Skeletal muscle satellite cell (primary cell): ENCODE measurements around the gene SNRPD2.
"Not testable (repeated sequence)": the region's sequence is repeated elsewhere in the genome, so short reads cannot be mapped to it uniquely, and the experiment has no call there.

Source experiments
- H3K27me3 ChIP-seq: 2 replicates; pipeline ENCODE4 v1.7.0; 2013; ENCODE audit warnings: low read length; ENCODE audit not compliant: control insufficient read depth, insufficient read depth
- H3K36me3 ChIP-seq: 2 replicates; pipeline ENCODE4 v1.7.0; 2013; ENCODE audit warnings: mild to moderate bottlenecking, control low read depth, low read length; ENCODE audit not compliant: insufficient read depth
- H3K4me1 ChIP-seq: 2 replicates; pipeline ENCODE4 v1.7.0; 2013; ENCODE audit warnings: low read length; ENCODE audit not compliant: control insufficient read depth, insufficient read depth
- H3K4me2 ChIP-seq: 2 replicates; pipeline ENCODE4 v1.7.0; 2013; ENCODE audit warnings: mild to moderate bottlenecking, low read length
- H3K4me3 ChIP-seq: 2 replicates; pipeline ENCODE4 v1.7.0; 2013; ENCODE audit warnings: low read length
- H3K9ac ChIP-seq: 2 replicates; pipeline ENCODE4 v1.7.0; 2013; ENCODE audit warnings: mild to moderate bottlenecking, low read depth, low read length, moderate library complexity
- H3K9me3 ChIP-seq: replicated peaks from 2 replicates; pipeline ENCODE4 v1.7.0; 2013; ENCODE audit warnings: mild to moderate bottlenecking, control low read depth, low read length

Gene SNRPD2

DNA sequence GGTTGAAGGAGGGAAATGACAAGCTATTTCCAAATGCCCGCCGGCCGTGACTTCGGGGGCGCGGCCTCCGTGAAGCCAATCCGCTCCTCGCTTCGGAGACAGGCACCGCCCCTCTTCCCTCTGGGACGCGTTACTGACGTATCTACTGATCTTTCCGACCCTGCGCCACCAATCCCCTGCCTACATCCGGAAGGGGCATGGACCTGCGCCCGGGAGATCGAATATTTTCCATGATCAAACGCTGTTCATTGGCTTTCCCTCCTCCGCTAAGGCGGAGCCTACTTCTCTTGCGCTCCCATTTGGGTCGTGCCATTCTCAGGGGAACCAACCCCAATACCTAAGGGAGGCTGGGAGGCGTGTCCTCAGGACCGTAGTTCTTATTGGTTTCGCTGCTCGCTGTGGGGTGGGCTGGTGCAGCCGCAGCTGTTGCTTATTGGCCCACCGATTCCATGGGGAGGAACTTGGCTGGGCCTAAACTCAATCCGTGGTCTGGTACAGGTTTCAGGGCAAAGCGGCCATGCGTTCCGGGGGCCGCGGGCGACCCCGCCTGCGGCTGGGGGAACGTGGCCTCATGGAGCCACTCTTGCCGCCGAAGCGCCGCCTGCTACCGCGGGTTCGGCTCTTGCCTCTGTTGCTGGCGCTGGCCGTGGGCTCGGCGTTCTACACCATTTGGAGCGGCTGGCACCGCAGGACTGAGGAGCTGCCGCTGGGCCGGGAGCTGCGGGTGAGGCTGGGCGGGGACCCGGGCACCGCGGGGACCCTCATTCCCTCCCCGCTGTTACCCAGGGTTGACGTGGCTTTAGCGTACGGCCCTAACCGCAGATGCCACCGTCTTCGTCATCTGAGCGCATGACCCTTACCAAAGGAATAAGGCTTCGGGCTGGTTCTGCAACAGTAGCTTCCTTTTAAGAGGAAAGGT is 693 bp upstream of the SNRPD2 start, which contains the start of gene QPCTL:
Gene QPCTL, plus strand, starts transcription at position 480 of the 919 bp plus-strand sequence. Its CDS starts 38 bp downstream, at position 518.
- no peaks in the 10 kb centered on the region for H3K27me3 ChIP-seq
- H3K4me3 ChIP-seq: peak within 1 kb of the TSS; percentile 90
- peak within 1 kb of the TSS; percentile 98 for H3K9ac ChIP-seq
- H3K9me3 ChIP-seq: no peaks in the 10 kb centered on the region
- H3K36me3 ChIP-seq: peaks cover 16% of the 10 kb centered on the region
- peaks cover 9% of the 10 kb centered on the region for H3K4me1 ChIP-seq
- H3K4me2 ChIP-seq: peak within 1 kb of the TSS; percentile 83

DNA sequence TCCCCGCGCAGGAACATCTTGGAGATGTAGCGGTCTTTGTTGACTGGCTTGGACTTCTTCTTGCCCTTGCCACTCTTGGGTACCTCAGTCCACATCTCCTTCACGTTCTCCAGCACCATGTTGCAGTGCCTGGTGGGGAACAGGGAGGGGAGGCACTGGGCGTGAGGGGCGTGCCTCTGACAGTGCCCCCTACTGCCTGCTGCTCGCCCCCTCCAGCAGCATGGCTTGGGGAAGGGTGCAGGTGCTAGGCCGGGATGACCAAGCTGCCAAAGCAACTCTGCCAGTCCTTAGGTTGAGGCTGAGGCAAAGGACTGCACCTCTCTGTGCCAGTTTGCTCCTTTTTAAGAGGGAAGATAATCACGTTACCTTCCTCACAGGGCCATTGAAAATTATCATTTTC is 4.2 kb downstream of the SNRPD2 start:
- H3K9me3 ChIP-seq: no peaks in the 10 kb centered on the region
- H3K4me3 ChIP-seq: no peak overlapping the region
- H3K4me2 ChIP-seq: no peak overlapping the region
- no peaks in the 10 kb centered on the region for H3K27me3 ChIP-seq
- peaks cover 42% of the 10 kb centered on the region for H3K36me3 ChIP-seq
- H3K4me1 ChIP-seq: peaks cover 4% of the 10 kb centered on the region
- no peak overlapping the region for H3K9ac ChIP-seq

DNA sequence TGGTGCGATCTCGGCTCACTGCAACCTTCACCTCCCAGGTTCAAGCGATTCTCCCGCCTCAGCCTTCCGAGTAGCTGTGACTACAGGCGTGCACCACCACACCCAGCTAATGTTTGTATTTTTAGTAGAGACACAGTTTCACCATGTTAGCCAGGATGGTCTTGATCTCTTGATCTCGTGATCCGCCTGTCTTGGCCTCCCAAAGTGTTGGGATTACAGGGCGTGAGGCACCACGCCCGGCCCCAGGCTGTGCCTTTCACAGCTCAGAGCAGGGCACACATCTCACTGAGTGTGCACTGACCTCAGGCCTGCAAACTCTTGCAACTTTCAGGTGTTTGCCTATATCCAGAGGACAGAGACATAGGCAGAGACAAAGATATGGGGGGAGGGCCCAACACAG is 6.7 kb downstream of the SNRPD2 start:
- Histone ChIP-seq H3K36me3 (peaks cover 42% of the 10 kb centered on the region), H3K4me1 (peaks cover 10% of the 10 kb centered on the region)
- not testable (repeated sequence) for H3K4me3 ChIP-seq, H3K9ac ChIP-seq, H3K4me2 ChIP-seq, H3K27me3 ChIP-seq, H3K9me3 ChIP-seq

DNA sequence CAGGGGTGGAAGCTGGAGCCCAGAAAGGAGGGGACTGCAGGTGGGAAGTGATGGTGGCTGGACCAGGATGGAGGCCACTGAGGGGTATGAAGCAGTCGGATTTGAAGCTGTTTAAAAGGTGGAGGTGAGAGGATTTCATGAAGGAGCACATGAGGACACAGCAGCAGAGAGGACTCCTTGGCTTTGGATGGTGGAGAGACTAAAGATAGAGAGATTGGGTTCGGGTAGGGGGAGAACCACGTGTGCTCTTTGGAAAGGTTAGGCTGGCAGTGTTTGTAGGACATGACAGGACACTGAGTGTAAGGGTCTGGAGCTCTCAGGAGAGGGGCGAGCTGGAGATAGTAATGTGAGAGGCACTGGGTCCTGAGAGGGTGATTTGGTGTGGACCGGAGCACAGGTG is 8.8 kb downstream of the SNRPD2 start:
- Histone ChIP-seq H3K4me1 (peaks cover 12% of the 10 kb centered on the region), H3K36me3 (peaks cover 31% of the 10 kb centered on the region), H3K27me3 (peaks cover 3% of the 10 kb centered on the region), H3K4me3 (no peak overlapping the region), H3K4me2 (no peak overlapping the region), H3K9me3 (no peaks in the 10 kb centered on the region), H3K9ac (no peak overlapping the region)

DNA sequence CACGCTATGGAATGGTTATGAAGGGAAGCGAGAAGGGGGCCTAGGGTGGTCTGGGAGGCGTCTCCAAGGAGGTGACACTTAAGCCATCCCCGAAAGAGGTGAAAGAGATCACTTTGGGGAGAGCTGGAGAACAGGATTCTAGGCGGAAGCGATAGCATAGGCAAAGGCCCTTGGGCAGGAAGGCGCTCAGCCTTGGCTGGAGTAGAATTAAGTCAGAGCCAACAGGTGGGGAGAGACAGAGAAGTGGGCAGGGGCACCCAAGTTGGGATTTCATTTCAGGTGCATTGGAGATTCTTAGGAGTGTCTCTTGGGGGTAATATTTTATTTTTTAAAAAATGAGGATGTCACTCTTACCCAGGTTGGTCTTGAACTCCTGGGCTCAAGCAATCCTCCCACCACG is 9.6 kb downstream of the SNRPD2 start:
- peaks cover 18% of the 10 kb centered on the region for H3K4me1 ChIP-seq
- H3K9me3 ChIP-seq: no peaks in the 10 kb centered on the region
- H3K4me2 ChIP-seq: peak overlapping the region; percentile 91
- H3K4me3 ChIP-seq: no peak overlapping the region
- peaks cover 10% of the 10 kb centered on the region for H3K27me3 ChIP-seq
- no peak overlapping the region for H3K9ac ChIP-seq
- peaks cover 23% of the 10 kb centered on the region for H3K36me3 ChIP-seq

DNA sequence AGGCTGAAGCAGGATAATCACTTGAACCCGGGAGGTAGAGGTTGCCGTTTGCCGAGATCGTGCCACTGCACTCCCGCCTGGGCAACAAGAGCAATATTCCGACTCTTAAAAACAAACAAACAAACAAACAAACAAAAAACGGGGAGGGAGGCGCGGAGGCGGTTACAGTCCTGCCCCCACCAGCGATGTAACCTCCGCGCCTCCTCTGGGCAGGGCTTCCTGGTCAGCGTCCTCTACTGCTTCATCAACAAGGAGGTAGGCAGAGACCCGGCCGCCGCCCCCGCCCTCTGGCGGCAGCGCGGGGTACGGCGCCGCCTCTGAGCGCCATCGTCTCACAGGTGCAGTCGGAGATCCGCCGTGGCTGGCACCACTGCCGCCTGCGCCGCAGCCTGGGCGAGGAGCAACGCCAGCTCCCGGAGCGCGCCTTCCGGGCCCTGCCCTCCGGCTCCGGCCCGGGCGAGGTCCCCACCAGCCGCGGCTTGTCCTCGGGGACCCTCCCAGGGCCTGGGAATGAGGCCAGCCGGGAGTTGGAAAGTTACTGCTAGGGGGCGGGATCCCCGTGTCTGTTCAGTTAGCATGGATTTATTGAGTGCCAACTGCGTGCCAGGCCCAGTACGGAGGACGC is 10.2 kb downstream of the SNRPD2 start:
- Histone ChIP-seq H3K4me2 (peak overlapping the region; percentile 91), H3K9ac (peak overlapping the region; percentile 50), H3K9me3 (no peaks in the 10 kb centered on the region), H3K36me3 (peaks cover 21% of the 10 kb centered on the region), H3K4me3 (peak overlapping the region; percentile 67), H3K27me3 (peaks cover 15% of the 10 kb centered on the region), H3K4me1 (peaks cover 18% of the 10 kb centered on the region)

DNA sequence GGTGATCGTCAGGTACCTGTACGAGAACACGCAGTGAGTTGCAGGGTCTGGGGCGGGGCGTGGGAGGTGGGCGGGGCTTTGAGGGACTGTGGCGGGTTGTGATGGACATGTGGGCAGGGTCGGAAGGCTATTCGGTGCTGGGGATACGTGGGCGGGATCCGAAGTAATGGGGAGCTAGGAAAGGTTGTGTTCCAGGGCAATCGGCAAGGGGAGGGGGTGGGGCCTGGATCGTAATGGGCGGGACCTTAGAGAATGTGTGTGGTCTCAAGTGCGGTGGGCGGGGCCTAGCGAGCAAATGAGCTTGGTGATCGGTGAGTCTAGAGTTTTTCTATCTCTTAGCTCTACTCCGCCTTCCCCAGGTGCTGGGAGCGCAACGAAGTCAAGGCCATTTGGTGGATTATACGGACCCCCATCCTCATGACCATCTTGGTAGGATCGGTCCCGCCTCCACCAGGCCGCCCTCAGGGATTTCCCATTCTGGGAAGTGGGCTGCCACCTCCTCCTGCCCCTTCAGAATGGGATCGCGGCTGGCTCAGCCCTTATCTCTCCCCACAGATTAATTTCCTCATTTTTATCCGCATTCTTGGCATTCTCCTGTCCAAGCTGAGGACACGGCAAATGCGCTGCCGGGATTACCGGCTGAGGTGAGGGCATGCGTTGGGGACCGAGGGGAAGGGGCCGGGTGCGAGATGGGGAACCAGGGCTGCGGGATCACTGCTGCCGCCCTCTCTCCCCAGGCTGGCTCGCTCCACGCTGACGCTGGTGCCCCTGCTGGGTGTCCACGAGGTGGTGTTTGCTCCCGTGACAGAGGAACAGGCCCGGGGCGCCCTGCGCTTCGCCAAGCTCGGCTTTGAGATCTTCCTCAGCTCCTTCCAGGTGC is 14.2 kb downstream of the SNRPD2 start:
- Histone ChIP-seq H3K4me1 (peaks cover 18% of the 10 kb centered on the region), H3K4me2 (peak overlapping the region; percentile 74), H3K27me3 (peaks cover 34% of the 10 kb centered on the region), H3K9me3 (no peaks in the 10 kb centered on the region), H3K4me3 (peak overlapping the region; percentile 49), H3K9ac (no peak overlapping the region), H3K36me3 (no peaks in the 10 kb centered on the region)

DNA sequence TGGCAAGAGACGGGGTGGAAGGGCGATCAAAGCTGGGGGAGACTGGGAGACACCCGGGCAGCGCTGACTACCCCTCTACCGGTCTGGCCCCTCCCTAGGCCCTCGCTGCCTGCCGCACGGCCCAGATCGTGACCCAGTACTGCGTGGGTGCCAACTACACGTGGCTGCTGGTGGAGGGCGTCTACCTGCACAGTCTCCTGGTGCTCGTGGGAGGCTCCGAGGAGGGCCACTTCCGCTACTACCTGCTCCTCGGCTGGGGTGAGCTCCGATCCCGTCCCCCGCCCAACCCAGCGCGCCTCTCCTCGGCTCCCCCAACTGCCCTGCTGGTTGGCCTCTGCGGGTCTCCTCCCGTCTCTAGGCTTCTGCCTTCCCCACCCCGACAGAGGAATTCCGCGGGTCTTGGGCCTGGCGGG is 14.9 kb downstream of the SNRPD2 start:
- Histone ChIP-seq H3K4me3 (no peak overlapping the region), H3K4me1 (peaks cover 17% of the 10 kb centered on the region), H3K9ac (no peak overlapping the region), H3K27me3 (peaks cover 35% of the 10 kb centered on the region), H3K9me3 (no peaks in the 10 kb centered on the region), H3K4me2 (peak overlapping the region; percentile 31), H3K36me3 (no peaks in the 10 kb centered on the region)

DNA sequence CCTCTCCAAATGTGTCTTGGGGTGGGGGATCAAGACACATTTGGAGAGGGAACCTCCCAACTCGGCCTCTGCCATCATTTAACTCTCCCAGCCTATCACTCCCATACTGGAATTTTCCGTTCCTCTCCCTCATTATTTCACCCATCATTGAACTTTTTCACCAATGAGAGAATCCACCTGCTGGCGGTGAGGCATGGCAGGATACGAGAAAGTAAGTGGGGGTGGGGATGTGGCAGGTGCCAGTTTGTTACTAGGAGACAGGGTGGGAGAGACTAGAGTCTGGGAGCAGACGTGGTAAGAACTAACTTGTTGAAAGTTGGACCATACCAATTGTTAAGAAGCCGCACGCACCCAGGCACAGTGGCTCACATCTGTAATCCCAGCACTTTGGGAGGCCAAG is 16.8 kb downstream of the SNRPD2 start:
- H3K4me2 ChIP-seq: no peak overlapping the region
- no peak overlapping the region for H3K4me3 ChIP-seq
- no peaks in the 10 kb centered on the region for H3K9me3 ChIP-seq
- peaks cover 50% of the 10 kb centered on the region for H3K27me3 ChIP-seq
- H3K36me3 ChIP-seq: no peaks in the 10 kb centered on the region
- no peak overlapping the region for H3K9ac ChIP-seq
- H3K4me1 ChIP-seq: peaks cover 8% of the 10 kb centered on the region

DNA sequence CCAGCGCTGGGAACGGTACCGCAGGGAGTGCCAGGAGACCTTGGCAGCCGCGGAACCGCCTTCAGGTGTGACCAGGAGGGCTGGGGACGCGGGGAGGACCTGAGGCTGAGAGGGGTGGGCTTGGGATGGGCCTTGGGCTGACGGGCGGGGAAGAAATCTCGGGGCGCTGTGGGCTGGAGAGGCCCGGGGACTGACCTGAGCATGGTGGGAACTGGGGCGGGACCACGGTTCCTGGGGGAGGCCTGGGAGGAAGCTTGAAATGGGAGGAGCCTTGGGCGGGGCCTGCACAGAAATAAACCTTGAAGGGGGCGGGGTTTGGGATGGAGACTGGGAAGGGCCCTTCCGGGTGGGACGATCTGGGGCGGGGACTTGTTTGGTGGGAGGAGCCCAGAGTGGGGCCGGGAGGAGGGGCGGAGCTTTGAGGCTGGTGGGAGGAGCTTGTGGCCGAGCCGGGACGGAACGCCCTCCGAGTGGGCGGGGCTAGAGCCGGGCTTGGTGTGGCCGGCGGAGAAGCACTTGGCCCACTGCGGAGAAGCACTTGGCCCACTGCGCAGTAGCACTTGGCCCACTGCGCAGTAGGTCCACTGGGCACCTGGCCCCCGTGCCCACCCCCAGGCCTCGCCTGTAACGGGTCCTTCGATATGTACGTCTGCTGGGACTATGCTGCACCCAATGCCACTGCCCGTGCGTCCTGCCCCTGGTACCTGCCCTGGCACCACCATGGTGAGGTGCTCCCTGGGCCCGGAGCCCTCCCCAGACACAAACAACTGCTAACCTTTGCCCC is 20.9 kb downstream of the SNRPD2 start:
- no peak overlapping the region for H3K9ac ChIP-seq
- H3K9me3 ChIP-seq: no peaks in the 10 kb centered on the region
- H3K36me3 ChIP-seq: no peaks in the 10 kb centered on the region
- H3K4me1 ChIP-seq: peaks cover 17% of the 10 kb centered on the region
- no peak overlapping the region for H3K4me3 ChIP-seq
- H3K4me2 ChIP-seq: peak overlapping the region; percentile 29
- H3K27me3 ChIP-seq: peaks cover 55% of the 10 kb centered on the region
